ENCODE data around the gene MAP7D1.
A peak's percentile ranks its signal among the peaks of the same experiment; 100 is the strongest.

DNA sequence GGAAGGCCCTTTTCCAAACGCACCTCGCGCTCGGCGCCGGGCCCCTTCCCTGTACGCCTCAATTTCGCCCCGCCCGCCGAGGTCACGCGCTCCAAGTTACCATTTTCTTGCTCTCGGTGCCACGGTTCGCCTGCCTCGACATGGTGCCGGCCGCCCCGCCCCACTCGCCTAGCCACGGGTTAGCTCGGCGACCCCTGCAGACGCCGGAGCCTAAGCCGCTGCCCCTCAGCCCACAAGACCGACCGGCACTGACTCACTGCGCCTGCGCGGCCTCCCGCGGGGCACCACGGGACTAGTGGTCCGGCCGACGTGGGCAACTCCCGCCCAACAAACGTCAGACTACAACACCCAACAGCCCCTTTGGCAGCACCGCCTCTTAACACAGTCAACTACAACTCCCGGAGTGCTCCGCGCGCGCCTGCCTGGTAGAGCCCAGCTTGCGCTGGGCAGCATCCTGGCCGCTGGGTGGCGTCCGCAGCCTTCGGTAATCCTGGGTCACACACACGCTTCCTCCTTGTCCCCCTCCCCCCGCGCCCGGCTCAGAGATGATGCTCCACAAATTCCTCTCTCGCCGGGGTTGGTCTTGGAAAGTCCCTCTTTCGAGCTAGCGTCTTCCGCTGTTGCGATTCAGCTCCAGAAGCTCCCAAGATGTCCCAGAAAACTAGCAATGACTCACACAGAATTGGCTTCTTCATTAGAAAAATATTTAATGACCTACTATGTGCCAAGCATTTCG, 6.6 kb upstream of the MAP7D1 start, which contains the start of gene TRAPPC3:
- TF ChIP-seq, protein P1, sequence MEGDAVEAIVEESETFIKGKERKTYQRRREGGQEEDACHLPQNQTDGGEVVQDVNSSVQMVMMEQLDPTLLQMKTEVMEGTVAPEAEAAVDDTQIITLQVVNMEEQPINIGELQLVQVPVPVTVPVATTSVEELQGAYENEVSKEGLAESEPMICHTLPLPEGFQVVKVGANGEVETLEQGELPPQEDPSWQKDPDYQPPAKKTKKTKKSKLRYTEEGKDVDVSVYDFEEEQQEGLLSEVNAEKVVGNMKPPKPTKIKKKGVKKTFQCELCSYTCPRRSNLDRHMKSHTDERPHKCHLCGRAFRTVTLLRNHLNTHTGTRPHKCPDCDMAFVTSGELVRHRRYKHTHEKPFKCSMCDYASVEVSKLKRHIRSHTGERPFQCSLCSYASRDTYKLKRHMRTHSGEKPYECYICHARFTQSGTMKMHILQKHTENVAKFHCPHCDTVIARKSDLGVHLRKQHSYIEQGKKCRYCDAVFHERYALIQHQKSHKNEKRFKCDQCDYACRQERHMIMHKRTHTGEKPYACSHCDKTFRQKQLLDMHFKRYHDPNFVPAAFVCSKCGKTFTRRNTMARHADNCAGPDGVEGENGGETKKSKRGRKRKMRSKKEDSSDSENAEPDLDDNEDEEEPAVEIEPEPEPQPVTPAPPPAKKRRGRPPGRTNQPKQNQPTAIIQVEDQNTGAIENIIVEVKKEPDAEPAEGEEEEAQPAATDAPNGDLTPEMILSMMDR (IDR thresholded peaks at IDR 0.05), result peak in 6 of 7 experiments; percentile 35 to 99 (median 94)
- TF ChIP-seq POLR2A (IDR thresholded peaks at IDR 0.05), result peak in 1 of 4 donors; percentile 61

Measured in stomach (tissue), 4 donors.